ENCODE results near the gene ZNF700. TPM values are rescaled to one million over a fixed set of nuclear protein-coding genes. Genes with fewer than 3 reads are reported as not detected.
A peak's percentile ranks its signal among the peaks of the same experiment; 100 is the strongest.
"Not testable (repeated sequence)": the region's sequence is repeated elsewhere in the genome, so short reads cannot be mapped to it uniquely, and the experiment has no call there.

ZNF700 gene
- total and polyA plus RNA-seq, 8 donors = 6.5 to 22.7 (median 8.1) TPM

GRCh38 chr19:11927227-11927626, 2.3 kb downstream of the ZNF700 start:
- Histone ChIP-seq H3K9me3 (no peaks in the 10 kb centered on the region), H3K36me3 (no peaks in the 10 kb centered on the region), H3K4me1 (peaks cover 6 to 17% (median 10%) of the 10 kb centered on the region in 3 donors), H3K27me3 (no peaks in the 10 kb centered on the region), H3K27ac (no peak overlapping the region), H3K4me3 (no peak overlapping the region)
- DNase-seq = no peak
- intact Hi-C loops (cut with DNase I) = loop anchor here in 1 of 3 donors (10.0 kb wide), 1 partner anchor 58 kb away; no protein-coding TSS in a partner anchor
- no peak for FAIRE-seq
- ATAC-seq = no peak
- TF ChIP-seq, protein P1, sequence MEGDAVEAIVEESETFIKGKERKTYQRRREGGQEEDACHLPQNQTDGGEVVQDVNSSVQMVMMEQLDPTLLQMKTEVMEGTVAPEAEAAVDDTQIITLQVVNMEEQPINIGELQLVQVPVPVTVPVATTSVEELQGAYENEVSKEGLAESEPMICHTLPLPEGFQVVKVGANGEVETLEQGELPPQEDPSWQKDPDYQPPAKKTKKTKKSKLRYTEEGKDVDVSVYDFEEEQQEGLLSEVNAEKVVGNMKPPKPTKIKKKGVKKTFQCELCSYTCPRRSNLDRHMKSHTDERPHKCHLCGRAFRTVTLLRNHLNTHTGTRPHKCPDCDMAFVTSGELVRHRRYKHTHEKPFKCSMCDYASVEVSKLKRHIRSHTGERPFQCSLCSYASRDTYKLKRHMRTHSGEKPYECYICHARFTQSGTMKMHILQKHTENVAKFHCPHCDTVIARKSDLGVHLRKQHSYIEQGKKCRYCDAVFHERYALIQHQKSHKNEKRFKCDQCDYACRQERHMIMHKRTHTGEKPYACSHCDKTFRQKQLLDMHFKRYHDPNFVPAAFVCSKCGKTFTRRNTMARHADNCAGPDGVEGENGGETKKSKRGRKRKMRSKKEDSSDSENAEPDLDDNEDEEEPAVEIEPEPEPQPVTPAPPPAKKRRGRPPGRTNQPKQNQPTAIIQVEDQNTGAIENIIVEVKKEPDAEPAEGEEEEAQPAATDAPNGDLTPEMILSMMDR (IDR thresholded peaks at IDR 0.05) = no peak
- WGBS, 2 donors = 94 to 95% methylated on average over 3 of the region's 3 CpGs

- intact Hi-C loops (cut with DNase I) = no loop called here
Measured at GRCh38 chr19:11931051-11931450, 6.1 kb downstream of the ZNF700 start.

GRCh38 chr19:11931513-11931912, 6.6 kb downstream of the ZNF700 start:
- Histone ChIP-seq H3K4me3 (no peak overlapping the region), H3K9me3 (no peaks in the 10 kb centered on the region), H3K4me1 (peaks cover 0 to 7% (median 4%) of the 10 kb centered on the region in 3 donors), H3K27me3 (no peaks in the 10 kb centered on the region), H3K27ac (no peak overlapping the region), H3K36me3 (no peaks in the 10 kb centered on the region)
- no peak for FAIRE-seq
- no peak for DNase-seq
- ATAC-seq = no peak
- WGBS, 2 donors = 98 to 99% methylated on average over 3 of the region's 3 CpGs
- intact Hi-C loops (cut with DNase I) = no loop called here
- TF ChIP-seq, protein P1 (IDR thresholded peaks at IDR 0.05) = no peak

More at GRCh38 chr19:11931051-11931450, 6.1 kb downstream of the ZNF700 start:
- Histone ChIP-seq H3K4me1 (peaks cover 0 to 10% (median 6%) of the 10 kb centered on the region in 3 donors), H3K27me3 (no peaks in the 10 kb centered on the region), H3K9me3 (no peaks in the 10 kb centered on the region), H3K27ac (no peak overlapping the region), H3K4me3 (no peak overlapping the region), H3K36me3 (no peaks in the 10 kb centered on the region)
- DNase-seq = no peak
- TF ChIP-seq, protein P1 (IDR thresholded peaks at IDR 0.05) = no peak
- peak in 1 of 4 donors; percentile 50 for ATAC-seq
- FAIRE-seq = no peak
- 91 to 92% methylated on average over 3 of the region's 3 CpGs for WGBS, 2 donors

GRCh38 chr19:11935829-11936228, 10.9 kb downstream of the ZNF700 start:
- intact Hi-C loops (cut with DNase I) = not testable (repeated sequence)

GRCh38 chr19:11938383-11938782, 13.5 kb downstream of the ZNF700 start:
- H3K4me3 ChIP-seq; FAIRE-seq; intact Hi-C loops (cut with DNase I); DNase-seq; H3K4me1 ChIP-seq; H3K9me3 ChIP-seq; H3K27me3 ChIP-seq; ATAC-seq; H3K27ac ChIP-seq: not testable (repeated sequence)
- peaks cover 0 to 19% (median 0%) of the 10 kb centered on the region in 3 donors for H3K36me3 ChIP-seq
- WGBS, 2 donors = 99% methylated on average over 3 of the region's 3 CpGs

More at GRCh38 chr19:11935829-11936228, 10.9 kb downstream of the ZNF700 start:
- not testable (repeated sequence) for DNase-seq, H3K9me3 ChIP-seq, H3K27me3 ChIP-seq, H3K4me1 ChIP-seq, FAIRE-seq, ATAC-seq, H3K27ac ChIP-seq, H3K4me3 ChIP-seq
- peaks cover 0 to 11% (median 0%) of the 10 kb centered on the region in 3 donors for H3K36me3 ChIP-seq
- WGBS, 2 donors = 98 to 99% methylated on average over 3 of the region's 3 CpGs

GRCh38 chr19:11941361-11941887, 16.5 kb downstream of the ZNF700 start:
- FAIRE-seq; H3K27me3 ChIP-seq; H3K4me3 ChIP-seq; H3K4me1 ChIP-seq; ATAC-seq; H3K27ac ChIP-seq; intact Hi-C loops (cut with DNase I): not testable (repeated sequence)
- WGBS, 2 donors = 97 to 98% methylated on average over 25 to 29 of the region's 29 CpGs
- peak in 1 of 6 donors; percentile 50 for DNase-seq
- H3K9me3 ChIP-seq = peaks cover 0 to 15% (median 0%) of the 10 kb centered on the region in 4 donors
- H3K36me3 ChIP-seq = peaks cover 0 to 32% (median 4%) of the 10 kb centered on the region in 3 donors

All from pancreas (tissue), 10 donors.